ENCODE data around the gene ZNF367.
"Not testable (repeated sequence)": the region's sequence is repeated elsewhere in the genome, so short reads cannot be mapped to it uniquely, and the experiment has no call there.

Gene ZNF367

DNA sequence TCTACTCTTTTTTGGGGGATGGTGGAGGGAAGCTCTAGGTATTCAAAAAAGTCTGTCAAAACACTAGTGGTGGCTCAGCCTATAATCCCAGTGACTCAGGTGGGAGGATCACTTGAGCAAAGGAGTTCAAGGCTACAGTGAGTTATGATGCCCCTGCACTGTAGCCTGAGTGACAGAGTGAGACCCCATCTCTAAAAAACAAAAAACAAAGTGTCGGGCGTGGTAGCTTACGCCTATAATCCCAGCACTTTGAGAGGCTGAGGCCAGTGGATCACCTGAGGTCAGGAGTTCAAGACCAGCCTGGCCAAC, 18.9 kb downstream of the ZNF367 start:
- DNase-seq: no peak

DNA sequence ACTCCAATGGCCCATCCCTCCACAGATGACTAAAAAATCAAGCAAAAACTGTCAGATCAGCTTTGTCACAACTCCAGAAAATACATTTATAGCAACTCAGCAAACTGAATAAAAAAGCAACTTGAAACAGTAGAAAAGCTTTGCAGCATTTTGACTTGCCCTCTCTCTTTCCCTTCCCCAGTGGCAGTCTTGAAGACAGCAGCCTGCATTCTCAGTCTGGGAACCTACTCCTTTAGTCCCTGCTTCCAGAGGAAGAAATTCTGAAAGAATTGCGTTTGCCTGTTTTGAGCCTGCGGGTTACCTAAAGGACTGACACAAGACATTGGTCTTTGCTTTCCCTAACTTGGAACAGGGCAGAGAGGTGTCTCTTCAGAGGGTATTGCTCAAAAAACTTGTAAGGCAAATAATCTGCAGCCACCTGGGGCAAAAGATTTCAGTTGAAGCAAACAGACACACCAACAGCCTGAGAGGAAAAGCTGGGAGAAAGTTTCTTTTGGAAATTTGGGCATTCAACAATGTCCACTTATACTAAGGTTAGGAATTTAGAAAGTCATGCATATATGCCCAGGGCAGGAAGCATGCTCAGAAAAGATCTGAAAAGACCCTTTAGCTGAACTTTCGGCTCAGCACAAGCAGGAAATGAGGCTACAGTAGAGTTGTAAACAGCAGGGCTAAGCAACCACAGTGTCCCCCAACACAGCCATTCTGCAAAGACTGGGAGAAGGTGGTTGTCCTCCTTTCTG, 19.4 kb downstream of the ZNF367 start:
- no peak for DNase-seq

DNA sequence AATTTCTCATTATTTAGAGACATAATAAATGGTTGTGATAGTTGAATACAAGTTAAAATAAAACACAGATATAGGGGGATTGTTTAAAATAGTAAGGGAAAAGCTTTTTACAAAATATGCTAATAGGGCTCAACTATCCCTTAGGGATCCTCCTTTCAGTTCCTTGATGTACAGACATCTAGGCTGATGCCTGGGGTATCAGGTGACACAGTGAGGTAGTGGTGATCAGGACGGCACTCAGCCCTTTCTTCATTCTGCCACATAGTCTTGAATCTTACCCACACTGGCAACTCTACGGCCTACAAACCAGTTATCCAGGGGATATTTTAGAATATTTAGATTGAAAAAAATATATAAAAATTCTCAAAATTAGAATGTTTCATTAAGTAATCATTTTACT, 22.2 kb downstream of the ZNF367 start:
- peak; percentile 12 for DNase-seq

DNA sequence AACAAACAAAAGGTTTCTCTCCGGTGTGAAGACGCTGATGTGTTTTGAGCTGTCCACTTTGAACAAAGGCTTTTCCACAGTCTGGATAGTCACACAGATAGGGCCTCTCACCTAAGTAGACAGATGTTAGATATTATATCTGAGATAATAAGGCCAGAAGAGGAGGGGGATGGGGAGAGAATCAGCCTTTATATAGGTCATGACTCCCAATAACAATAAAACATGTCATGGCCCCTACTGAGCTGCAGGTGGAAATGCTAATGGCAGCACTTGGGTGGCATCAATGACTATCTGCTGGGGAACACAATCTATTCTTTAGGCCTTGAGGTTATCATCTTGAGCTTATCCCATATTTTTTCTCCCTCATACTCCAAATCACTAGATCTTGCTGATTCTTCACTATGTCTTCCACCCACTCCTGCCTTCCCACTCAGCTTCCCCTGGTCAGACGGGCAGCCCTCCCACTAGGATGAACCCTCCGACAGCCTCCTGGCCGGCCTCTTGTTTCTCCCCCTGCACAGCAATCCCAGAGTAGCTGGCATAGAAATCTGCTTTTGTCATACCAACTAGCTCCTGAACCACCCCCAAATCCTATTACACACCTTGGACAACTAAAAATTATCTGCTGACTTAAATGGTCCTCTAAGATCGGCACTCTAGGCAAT, 23.2 kb downstream of the ZNF367 start:
- no peak for DNase-seq

DNA sequence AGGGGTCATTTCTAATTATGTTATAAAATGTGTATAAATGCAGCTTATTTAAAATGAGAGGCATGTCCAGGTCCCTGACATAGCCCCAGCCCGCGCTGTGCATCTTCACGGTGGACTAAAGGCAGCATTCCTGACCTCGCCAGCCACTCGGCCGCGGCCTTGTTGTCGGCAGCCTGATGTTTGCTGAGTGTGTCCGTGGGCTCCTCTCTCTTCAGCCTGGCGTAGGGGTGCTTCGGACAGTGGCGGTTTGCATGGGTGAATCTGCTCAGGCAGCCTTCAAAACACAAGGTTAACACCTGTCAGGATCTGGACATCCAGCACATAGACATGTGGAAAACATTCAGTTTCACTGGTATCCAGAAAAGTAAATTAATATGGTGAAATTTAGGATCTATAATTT, 25.9 kb downstream of the ZNF367 start:
- no peak for DNase-seq

DNA sequence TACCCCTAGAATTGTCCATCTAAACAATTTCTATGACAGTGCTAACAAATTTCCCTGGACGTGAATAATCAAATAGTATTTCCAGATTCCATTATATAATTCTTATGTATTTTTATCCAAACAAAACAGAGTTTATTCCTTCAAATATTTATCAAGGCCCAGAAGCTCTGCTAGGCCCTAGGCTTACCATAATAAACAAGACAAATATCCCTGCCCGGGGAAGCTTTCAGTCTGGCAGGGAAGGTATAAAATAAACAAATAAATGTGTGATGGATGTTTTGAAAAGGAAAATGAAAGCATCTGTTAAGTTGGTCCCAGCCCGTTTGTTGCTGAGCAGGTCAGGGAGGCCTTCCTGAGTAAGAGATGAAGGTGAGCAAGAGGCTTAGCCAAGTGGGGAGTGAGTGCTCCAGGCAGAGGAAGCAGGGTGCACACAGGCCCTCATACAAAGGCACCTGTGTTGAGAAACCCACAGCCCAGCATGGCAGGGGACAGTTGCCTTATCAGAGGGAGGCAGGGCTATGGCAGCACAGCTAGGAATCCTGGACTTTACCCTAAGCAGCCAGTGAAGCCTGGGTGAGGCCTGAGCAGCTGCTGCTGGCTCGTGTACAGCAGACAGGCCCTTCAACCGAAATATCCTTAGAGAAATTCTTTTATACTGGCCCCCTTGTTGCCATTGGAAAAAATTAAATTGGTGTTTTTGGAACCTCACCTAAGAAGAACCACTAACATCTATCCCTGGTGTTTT, 27.0 kb downstream of the ZNF367 start:
- DNase-seq: no peak

DNA sequence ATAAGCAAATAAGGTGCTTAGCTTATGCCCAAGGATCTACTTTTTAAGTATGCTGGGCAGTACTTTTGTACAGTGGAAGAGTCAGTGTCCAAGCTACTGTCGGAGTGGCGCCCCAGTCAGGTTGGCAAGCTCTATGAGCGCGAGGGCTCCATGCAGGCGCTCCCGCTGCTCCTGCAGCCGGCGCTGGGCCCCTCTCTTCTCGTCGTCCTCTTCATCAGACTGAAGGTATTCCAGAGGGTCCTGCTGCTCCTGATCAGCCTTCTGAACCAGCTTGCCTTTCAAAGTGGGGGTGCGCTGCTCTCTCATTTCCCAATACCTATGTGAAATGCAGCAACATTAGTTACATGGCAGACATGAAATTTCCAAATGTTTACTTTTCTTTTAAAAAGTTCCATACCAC, 30.0 kb downstream of the ZNF367 start:
- no peak for DNase-seq

DNA sequence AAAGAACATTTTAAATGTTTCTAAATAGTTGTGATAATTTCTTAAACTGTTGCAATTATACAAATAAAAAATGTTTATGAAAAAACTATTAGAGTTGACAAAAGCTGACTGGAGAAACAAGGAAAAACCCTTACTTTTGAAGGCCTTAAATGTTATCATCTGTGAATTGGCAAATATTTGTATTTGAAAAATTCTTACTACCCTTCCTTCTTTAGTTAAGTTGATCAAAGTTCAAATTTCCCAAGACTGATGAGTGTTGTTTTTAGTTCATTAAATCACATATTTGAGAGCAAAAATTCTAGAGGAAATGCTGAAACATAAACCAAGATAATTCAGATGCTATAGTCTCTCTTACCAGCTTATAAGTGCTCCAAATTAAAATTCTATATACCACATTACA, 32.0 kb downstream of the ZNF367 start:
- DNase-seq: no peak

DNA sequence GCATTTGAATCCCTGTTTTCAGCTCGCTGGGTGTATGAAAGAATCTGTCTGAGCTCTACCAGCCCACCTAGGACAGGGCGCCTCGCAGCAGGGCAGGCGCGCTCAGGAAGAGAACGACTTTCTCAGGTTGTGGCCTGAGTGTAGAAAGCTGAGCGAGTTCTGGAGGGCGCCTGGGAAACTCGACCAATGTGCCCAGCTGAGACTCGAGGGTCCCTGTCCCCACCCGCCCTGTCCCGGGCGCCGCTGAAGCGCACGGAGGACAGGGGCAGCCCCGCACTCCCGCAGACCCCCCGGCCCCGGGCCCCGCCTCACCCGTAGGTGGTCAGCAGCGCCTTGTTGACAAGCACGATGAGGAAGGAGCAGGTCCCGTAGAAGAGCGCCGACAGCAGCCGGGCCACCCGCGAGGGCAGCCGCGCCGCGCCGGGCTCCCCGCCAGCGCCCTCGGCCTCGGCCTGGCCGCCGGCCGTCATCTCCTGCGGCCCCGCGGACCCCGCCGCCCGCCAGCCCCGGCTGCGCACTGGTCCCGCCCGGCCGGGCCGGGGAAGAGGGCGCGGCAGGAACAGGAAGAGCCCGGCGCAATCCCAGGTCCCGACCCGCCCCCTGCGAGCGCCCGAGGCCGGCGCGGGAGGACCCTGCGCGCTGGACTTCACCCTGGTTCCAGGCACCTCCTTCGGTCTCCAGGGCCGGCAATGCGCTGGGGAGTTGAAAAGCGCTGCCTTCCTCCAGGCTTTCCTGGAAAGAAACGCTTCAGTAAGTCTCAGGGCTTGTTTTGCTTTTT, 34.8 kb downstream of the ZNF367 start, which contains the start of gene SLC35D2:
TSS of gene SLC35D2 (minus strand) at position 547 of the 778 bp plus-strand sequence. CDS start at position 470, 77 bp downstream.
- peak; percentile 14 for DNase-seq

DNA sequence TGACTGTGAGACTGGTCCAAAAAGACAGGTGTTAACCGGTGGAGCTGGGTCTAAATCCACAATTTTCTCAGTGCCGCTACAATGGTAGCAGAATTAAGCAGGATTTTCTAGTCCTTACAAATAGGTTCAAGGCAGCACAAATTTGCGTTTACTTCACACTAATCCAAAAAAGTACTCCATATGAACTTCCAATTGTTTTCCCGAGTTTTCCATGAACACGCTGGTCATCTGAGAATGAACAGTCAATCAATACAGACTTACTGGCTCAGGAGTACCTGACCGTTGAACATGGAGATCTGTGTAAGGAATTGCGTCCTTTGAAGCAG, 35.4 kb downstream of the ZNF367 start:
- DNase-seq: no peak

DNA sequence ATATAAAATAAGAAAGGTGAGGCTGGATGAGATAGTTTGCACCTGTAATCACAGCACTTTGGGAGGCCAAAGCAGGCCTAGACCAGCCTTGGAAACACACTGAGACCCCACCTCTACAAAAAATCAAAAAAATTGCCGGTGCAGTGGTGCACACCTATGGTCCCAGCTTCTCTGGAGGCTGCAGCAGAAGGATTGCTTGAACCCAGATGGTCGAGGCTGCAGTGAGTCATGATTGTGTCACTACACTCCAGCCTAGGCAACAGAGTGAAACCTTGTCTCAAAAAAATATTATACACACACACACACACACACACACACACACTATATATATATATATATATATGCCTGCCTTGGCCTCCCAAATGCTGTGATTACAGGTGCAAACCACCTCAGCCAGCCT, 36.0 kb downstream of the ZNF367 start:
- DNase-seq: no peak

DNA sequence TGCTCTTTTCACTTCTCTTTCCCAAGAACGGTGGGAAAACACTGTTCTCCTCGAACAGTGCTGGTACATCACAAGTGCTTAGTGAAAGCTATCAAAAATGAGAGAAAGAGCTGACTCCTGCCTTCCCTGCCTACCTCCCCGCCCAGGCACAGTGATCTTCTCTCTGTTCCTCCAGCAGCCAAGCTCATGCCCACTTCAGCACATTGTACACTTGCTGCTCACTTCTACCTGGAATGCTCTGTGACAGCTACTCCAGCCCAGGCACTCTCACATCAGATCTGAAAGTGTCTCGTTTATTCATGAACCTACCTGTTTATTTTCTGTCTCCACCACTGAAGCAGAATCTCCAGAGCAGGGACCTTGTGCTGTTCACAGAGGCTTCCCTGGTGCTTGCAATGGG, 36.5 kb downstream of the ZNF367 start:
- DNase-seq: no peak

DNA sequence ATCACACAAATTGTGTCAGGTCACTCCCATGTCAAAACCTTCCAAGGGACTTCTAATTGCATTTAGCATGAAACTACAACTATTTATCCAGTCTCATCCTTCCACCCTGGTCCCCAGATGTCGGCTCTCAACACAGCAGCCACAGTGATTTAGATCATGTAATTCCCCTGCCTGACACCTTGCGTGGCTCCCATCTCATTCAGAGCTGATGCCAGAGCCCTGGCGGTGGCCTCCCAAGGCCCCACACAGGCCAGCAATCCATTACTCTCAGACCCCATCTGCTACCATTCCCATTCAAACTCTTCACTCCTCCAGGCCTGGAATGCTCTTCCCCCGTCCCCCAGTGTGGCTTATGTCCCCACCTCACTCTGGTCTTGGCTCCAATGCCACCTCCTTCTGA, 37.0 kb downstream of the ZNF367 start:
- DNase-seq: no peak

DNA sequence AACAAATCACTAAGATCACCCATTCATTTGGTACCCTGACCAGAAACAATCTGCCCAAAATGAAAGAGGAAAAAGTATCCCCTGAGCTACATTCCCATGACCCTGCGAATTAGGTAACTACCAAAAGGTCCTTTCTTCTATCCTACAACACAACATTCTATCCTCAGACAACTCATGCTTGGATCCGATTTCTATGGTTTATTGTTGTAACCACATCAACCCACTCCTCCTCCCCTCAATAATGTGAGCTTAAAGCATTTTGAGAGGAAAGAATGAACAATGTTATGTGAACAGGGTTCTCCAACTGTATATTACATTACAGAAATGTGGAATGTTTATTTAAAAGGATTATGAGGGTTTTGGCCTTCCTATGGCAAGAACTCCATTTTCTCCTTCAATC, 38.7 kb downstream of the ZNF367 start:
- no peak for DNase-seq

DNA sequence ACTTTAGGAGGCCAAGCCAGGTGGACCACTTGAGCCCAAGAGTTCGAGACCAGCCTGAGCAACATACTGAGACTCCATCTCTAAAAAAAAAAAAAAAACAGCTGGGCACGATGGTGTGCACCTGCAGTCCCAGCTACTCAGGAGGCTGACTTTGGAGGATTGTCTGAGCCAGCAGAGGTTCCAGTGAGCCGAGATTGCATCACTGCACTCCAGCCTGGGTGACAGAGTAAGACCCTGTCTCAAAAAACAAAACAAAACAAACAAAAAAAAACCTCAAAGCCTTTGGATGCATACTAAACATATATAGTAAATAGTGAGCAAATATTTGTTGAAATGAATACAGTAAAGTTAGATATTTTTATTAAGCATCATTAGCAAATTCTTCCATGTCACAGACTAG, 40.0 kb downstream of the ZNF367 start:
- DNase-seq: no peak

DNA sequence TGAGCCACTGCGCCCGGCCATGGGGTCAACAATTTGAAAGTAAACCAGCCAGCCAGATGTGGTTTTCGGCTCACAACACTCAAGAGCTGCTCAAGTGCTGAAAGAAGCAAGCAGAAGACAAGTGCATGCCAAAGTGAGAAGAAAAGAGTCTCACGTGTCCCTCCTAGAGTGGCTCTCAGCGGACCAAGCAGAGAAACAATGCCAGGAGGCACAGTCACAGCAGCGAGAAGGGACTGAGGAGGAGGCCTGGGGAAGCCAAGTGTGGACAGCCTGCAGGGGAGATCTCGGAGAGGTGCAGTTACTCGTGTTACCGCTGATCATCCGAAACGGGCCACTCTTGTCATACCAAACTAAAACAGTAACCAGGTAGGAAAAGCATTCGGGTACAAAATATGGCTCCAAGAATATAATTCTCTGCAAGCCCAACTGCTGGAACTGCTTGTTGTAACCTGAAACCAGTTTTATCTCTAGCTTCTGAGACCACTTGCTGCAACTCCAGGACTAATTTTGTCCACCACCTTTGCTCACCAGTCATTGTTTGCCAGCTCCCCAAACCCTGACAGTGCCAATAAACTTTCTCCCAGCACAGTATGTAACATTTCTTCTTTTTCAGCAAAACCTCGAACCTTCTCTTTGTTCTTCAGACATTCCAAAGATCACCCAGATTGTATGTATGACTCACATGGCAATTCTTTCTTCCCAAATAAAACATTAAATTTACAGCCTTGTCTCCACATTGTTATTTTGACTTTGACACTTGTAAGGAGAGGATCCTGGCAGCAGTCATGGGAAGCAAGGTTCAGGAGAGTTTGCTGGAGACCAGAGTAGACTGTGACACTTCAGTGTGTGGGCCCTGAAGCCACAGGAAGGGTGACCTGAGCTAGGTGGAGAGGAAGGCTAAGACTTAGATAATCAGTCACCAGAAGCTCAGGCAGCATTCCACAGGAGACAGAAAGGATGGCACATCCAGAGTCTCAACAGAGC, 41.0 kb downstream of the ZNF367 start:
- DNase-seq: no peak

DNA sequence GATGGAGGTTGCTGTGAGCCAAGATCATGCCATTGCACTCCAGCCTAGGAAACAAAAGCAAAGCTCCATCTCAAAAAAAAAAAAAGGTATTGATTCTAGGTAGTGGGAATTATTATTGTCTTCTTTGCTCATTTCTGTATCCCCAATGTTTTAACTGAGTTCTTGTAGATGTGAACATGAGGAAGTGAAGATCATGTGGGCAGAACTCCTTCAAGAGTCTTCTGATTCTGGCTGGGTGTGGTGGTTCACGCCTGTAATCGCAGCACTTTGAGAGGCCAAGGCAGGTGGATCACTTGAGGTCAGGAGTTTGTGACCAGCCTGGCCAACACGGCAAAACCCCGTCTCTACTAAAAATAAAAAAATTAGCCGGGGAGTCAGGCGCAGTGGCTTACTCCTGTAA, 42.7 kb downstream of the ZNF367 start:
- not testable (repeated sequence) for DNase-seq

DNA sequence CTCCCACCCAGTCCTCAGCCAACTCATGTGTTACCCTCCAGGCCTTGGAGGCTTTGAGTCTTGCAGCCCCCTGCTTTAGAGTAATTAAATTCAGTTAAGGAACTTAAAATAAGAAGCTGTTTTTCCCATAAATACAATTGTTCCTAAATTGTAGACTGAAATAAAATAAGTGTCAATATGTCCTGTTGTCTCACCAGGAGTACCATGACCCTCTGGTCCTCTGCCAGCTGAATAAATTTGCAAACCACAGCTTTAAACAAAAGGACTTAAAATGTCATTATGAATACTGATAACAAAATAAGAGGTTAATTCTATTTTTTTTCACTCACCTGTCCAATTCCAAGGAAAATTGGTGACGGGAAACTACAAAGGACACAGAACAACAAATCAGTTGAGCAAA, 50.2 kb downstream of the ZNF367 start:
- DNase-seq: no peak

DNA sequence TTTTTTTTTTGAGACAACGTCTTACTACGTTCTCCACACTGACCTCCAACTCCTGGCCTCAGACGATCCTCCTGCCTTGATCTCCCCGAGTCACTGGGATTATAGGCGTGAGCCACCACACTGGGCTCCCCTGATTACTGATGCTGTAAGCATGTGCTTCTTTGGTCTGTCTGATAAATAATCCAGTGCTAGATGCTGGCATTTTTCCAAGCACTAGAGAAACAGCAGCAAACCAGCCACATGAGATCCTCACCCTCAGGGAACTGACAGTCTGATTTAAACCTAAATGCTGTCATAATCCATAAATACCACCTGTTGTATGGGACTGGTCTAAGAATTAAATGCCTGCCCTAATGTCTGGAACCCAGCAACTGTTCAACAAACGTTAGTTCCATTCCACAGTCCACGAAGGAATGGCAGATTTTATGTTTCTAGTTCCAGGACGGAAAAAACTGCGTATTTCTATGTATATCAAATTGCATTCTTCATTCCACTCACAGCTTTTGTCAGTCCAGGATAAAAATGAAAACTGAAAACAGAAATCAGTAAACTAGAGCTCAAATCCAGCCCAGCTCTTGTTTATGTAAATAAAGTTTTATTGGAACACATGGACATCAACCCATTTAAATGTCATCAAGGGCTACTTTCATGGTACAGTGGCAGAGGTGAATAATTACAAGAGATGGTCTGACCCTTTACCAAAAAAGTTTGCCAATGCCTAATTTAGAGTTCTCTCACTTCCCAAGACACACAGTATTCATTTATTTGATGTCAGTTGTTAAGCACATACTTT, 54.8 kb downstream of the ZNF367 start:
- peak; percentile 13 for DNase-seq

DNA sequence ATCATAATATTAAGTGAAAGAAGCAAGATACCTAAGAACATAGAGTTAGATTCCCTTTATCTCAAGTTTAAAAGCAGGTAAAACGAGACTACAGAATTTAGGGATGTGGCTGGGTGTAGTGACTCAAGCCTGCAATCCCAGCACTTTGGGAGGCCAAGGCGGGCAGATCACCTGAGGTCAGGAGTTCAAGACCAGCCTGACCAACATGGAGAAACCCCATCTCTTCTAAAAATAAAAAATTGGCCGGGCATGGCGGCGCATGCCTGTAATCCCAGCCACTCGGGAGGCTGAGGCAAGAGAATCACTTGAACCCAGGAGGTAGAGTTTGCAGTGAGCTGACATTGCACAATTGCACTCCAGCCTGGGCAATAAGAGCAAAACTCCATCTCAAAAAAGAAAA, 56.1 kb downstream of the ZNF367 start:
- not testable (repeated sequence) for DNase-seq

DNA sequence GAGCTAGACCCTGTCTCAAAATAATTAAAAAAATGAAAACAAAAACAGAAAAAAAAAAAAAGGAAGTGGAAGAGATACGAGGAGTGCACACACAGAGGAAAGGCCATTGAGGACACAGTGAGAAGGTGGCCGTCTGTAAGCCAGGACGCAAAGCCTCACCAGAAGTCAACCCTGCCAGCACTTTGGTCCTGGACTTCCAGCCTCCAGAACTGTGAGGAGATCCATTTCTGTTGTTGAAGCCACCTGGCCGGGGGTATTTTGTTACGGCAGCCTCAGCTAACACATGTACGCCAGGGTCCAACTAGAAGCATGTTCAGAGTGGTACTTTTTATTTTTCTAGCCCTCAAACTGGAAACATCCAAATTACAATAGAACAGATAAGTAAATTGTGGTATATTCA, 56.5 kb downstream of the ZNF367 start:
- DNase-seq: no peak
